Measurements from ENCODE around the gene C1R.

- TF ChIP-seq CTCF (IDR thresholded peaks at IDR 0.05; ENCODE audit: low read length) (no peak), EZH2phosphoT487 (IDR thresholded peaks at IDR 0.05; ENCODE audit: low read length) (no peak), EZH2 (optimal IDR thresholded peaks at IDR 0.05; ENCODE audit: low read depth, low read length) (no peak)
Measured at GRCh38 chr12:7101047-7101693, 8.9 kb upstream of the C1R start.

All from MM.1S (cell line).